Hepatocyte (in vitro differentiated cells): ENCODE results near the gene ZNF205. TPM values are rescaled to one million over a fixed set of nuclear protein-coding genes. Genes with fewer than 3 reads are reported as not detected.
A peak's percentile ranks its signal among the peaks of the same experiment; 100 is the strongest.
"Not testable (repeated sequence)": the region's sequence is repeated elsewhere in the genome, so short reads cannot be mapped to it uniquely, and the experiment has no call there.

Experiments
- DNase-seq: peaks from one replicate; pipeline ENCODE4 v3.0.0-alpha.2; 2016; ENCODE audit warnings: low spot score
- H2AFZ ChIP-seq: fragments of 200-600 bp; sonication (generic); 2 replicates; pipeline ENCODE4 v1.6.0; 2016; ENCODE audit warnings: antibody characterized with exemption, mild to moderate bottlenecking
- H3K27ac ChIP-seq: fragments of 200-600 bp; sonication (generic); 2 replicates; pipeline ENCODE4 v1.5.1; 2016; ENCODE audit warnings: mild to moderate bottlenecking
- H3K27me3 ChIP-seq: fragments of 200-600 bp; sonication (generic); 2 replicates; pipeline ENCODE4 v1.6.1; 2016
- H3K36me3 ChIP-seq: fragments of 200-600 bp; sonication (generic); replicated peaks from 2 replicates; pipeline ENCODE4 v1.5.1; 2016; ENCODE audit warnings: low read depth; ENCODE audit not compliant: insufficient read depth
- H3K4me1 ChIP-seq: fragments of 200-600 bp; sonication (generic); 2 replicates; pipeline ENCODE4 v1.5.1; 2016; ENCODE audit warnings: mild to moderate bottlenecking, moderate library complexity; ENCODE audit not compliant: insufficient read depth
- H3K4me2 ChIP-seq: fragments of 200-600 bp; sonication (generic); 2 replicates; pipeline ENCODE4 v1.6.0; 2016
- H3K4me3 ChIP-seq: fragments of 200-600 bp; sonication (generic); 2 replicates; pipeline ENCODE4 v1.5.1; 2016; ENCODE audit warnings: mild to moderate bottlenecking
- H3K79me2 ChIP-seq: fragments of 200-600 bp; sonication (generic); 2 replicates; pipeline ENCODE4 v1.6.0; 2017; ENCODE audit warnings: mild to moderate bottlenecking
- H3K9me2 ChIP-seq: fragments of 200-600 bp; sonication (generic); replicated peaks from 2 replicates; pipeline ENCODE4 v1.6.0; 2017; ENCODE audit warnings: mild to moderate bottlenecking; ENCODE audit not compliant: insufficient read depth
- H3K9me3 ChIP-seq: fragments of 200-600 bp; sonication (generic); 2 replicates; pipeline ENCODE4 v1.5.1; 2016; ENCODE audit warnings: low read depth, mild to moderate bottlenecking
- H4K20me1 ChIP-seq: fragments of 200-600 bp; sonication (generic); 2 replicates; pipeline ENCODE4 v1.6.0; 2016; ENCODE audit warnings: mild to moderate bottlenecking; ENCODE audit not compliant: insufficient read depth, poor library complexity, severe bottlenecking
- EZH2 ChIP-seq: fragments of 200-600 bp; sonication (generic); IDR thresholded peaks from 2 replicates; pipeline ENCODE4 v1.6.1; 2016; ENCODE audit warnings: antibody characterized with exemption, mild to moderate bottlenecking, borderline replicate concordance
- EZH2phosphoT487 ChIP-seq: fragments of 200-600 bp; sonication (generic); IDR thresholded peaks from one replicate; pipeline ENCODE4 v1.6.1; 2018; ENCODE audit warnings: antibody characterized with exemption, mild to moderate bottlenecking, low read depth, moderate library complexity; ENCODE audit not compliant: unreplicated experiment, severe bottlenecking
- WGBS: methylation state at CpG from one replicate; pipeline ENCODE4 v1.1.6; 2016; ENCODE audit warnings: low lambda C conversion rate; ENCODE audit errors: missing lambda C conversion rate; 5-methylcytosine and 5-hydroxymethylcytosine counted together
- polyA plus RNA-seq: library from polyadenylated mRNA; unstranded; fragments of >200 nt; fragmentation: Nextera tagmentation; extraction: Ambion mirVana; gene quantifications from 2 replicates; pipeline ENCODE4 v1.2.1, GENCODE V29; 2016
- total RNA-seq: library from RNA; depleted of rRNA; stranded (reverse); fragments of >200 nt; gene quantifications from 2 replicates; pipeline ENCODE4 v1.2.3, GENCODE V29; 2014
- TF ChIP-seq, protein P1 (sequence below): fragments of 200-600 bp; sonication (generic); IDR thresholded peaks from 2 replicates; pipeline ENCODE4 v1.5.1; 2016; ENCODE audit warnings: antibody characterized with exemption, mild to moderate bottlenecking; ENCODE audit not compliant: poor library complexity

Gene ZNF205
- total and polyA plus RNA-seq, 2 experiments from 2014 or later, result 12.3 to 12.6 TPM

DNA sequence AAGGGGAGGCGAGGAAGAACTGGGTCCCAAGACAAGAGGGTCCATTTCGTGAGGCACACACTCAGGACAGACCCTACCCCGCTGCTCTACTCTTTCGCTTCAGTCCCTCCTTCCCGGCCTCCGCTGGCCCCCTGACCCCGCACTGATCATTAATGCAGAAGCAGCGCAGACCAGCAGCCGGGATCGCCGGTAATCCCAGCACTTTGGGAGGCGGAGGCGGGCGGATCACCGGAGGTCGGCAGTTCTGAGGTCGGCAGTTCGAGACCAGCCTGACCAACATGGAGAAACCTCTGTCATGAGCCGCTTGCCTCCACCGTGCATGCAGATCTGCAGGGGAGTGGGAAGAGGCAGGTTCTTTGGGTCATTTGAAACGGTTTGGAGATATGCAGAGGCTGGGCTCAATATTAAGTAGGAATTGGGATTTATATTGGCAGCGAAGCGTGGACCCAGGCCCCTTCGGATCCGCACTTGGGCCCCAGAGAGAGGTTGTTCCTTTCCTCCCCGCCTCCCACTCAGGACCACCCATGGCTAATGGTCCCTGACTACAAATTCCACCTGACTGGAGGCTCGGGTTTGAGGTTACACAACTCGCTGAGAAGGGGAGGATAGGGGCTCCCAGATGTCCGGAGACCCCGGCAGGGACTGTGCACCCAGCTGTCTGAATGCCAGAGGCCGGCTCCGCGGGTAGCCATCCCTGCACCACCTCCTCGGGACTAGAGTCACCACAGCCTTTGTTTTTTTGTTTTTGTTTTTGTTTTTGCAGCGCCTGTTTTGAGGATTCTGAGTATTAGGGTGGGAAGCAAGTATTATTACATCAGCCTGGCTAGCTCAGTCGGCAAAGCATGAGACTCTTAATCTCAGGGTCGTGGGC, 52.0 kb downstream of the ZNF205 start:
- Histone ChIP-seq H4K20me1 (no peaks in the 10 kb centered on the region), H2AFZ (no peak overlapping the region), H3K4me1 (peaks cover 4% of the 10 kb centered on the region), H3K4me3 (no peak overlapping the region), H3K27ac (no peak overlapping the region), H3K79me2 (no peaks in the 10 kb centered on the region), H3K9me2 (no peaks in the 10 kb centered on the region), H3K4me2 (no peak overlapping the region), H3K9me3 (no peaks in the 10 kb centered on the region), H3K27me3 (peaks cover 15% of the 10 kb centered on the region), H3K36me3 (no peaks in the 10 kb centered on the region)
- TF ChIP-seq EZH2phosphoT487 (no peak), EZH2 (no peak)
- TF ChIP-seq, protein P1, sequence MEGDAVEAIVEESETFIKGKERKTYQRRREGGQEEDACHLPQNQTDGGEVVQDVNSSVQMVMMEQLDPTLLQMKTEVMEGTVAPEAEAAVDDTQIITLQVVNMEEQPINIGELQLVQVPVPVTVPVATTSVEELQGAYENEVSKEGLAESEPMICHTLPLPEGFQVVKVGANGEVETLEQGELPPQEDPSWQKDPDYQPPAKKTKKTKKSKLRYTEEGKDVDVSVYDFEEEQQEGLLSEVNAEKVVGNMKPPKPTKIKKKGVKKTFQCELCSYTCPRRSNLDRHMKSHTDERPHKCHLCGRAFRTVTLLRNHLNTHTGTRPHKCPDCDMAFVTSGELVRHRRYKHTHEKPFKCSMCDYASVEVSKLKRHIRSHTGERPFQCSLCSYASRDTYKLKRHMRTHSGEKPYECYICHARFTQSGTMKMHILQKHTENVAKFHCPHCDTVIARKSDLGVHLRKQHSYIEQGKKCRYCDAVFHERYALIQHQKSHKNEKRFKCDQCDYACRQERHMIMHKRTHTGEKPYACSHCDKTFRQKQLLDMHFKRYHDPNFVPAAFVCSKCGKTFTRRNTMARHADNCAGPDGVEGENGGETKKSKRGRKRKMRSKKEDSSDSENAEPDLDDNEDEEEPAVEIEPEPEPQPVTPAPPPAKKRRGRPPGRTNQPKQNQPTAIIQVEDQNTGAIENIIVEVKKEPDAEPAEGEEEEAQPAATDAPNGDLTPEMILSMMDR, result no peak
- 92% methylated on average over 36 of the region's 37 CpGs for WGBS
- no peak for DNase-seq

GRCh38 chr16:3165111-3165822, 52.9 kb downstream of the ZNF205 start:
- WGBS, result 77% methylated on average over 12 of the region's 12 CpGs

DNA sequence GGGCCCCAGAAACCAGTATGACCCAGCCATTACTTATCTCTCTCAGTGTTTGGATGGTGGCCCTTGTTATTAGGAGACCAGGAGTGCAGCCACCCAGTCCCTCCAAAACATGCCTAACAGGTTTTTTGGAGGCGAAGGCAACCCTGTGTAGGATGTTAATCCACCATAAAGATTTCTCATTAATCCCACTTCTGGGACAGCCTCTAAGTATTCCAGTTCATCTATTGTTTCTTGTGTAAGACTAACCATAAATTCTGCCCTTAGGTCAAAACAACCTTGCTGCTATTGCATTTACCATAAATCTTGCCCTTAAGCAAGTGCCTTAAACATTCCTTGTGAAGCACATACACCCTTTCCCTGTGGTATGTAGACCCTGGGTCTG, 54.1 kb downstream of the ZNF205 start:
- Histone ChIP-seq H3K4me3 (no peak overlapping the region), H3K9me3 (no peaks in the 10 kb centered on the region), H2AFZ (no peak overlapping the region), H3K4me1 (peaks cover 16% of the 10 kb centered on the region), H3K79me2 (no peaks in the 10 kb centered on the region), H3K27me3 (peaks cover 37% of the 10 kb centered on the region), H3K27ac (no peak overlapping the region), H3K9me2 (no peaks in the 10 kb centered on the region), H4K20me1 (no peaks in the 10 kb centered on the region), H3K4me2 (no peak overlapping the region), H3K36me3 (no peaks in the 10 kb centered on the region)
- WGBS, result 32% methylated on average over 1 of the region's 1 CpG
- TF ChIP-seq, protein P1, result no peak
- TF ChIP-seq EZH2, result no peak
- DNase-seq, result no peak

More at GRCh38 chr16:3165111-3165822, 52.9 kb downstream of the ZNF205 start:
- Histone ChIP-seq H3K4me2 (peak overlapping the region; percentile 79), H3K79me2 (no peaks in the 10 kb centered on the region), H3K9me2 (no peaks in the 10 kb centered on the region), H3K9me3 (no peaks in the 10 kb centered on the region), H3K4me3 (no peak overlapping the region), H2AFZ (peak overlapping the region; percentile 83), H3K36me3 (no peaks in the 10 kb centered on the region), H3K27ac (no peak overlapping the region), H3K4me1 (peaks cover 5% of the 10 kb centered on the region), H4K20me1 (no peaks in the 10 kb centered on the region), H3K27me3 (peaks cover 24% of the 10 kb centered on the region)
- no peak for DNase-seq
- TF ChIP-seq EZH2 (no peak), EZH2phosphoT487 (no peak)
- TF ChIP-seq, protein P1, result no peak

GRCh38 chr16:3168729-3169128, 56.3 kb downstream of the ZNF205 start:
- H3K4me3 ChIP-seq, DNase-seq, H3K79me2 ChIP-seq, H3K4me2 ChIP-seq, H4K20me1 ChIP-seq, H3K9me2 ChIP-seq, H2AFZ ChIP-seq, H3K27ac ChIP-seq, H3K36me3 ChIP-seq, H3K9me3 ChIP-seq: not testable (repeated sequence)
- 90% methylated on average over 7 of the region's 7 CpGs for WGBS
- Histone ChIP-seq H3K27me3 (peaks cover 58% of the 10 kb centered on the region), H3K4me1 (peaks cover 16% of the 10 kb centered on the region)
